Neuronal stem cell (in vitro differentiated cells): ENCODE measurements around the gene APOC1.

Experiments used
- DNase-seq: peaks from one replicate; pipeline ENCODE4 v3.0.0-alpha.2; 2013; ENCODE audit warnings: low spot score
- H2AFZ ChIP-seq: one replicate; pipeline ENCODE4 v1.6.1; 2013; ENCODE audit warnings: mild to moderate bottlenecking, low read length, inconsistent platforms
- H2AK5ac ChIP-seq: 2 replicates; pipeline ENCODE4 v1.6.1; 2013; ENCODE audit warnings: low read depth, mild to moderate bottlenecking, inconsistent platforms, low read length, moderate library complexity, mixed read lengths
- H2BK120ac ChIP-seq: 2 replicates; pipeline ENCODE4 v1.6.1; 2013; ENCODE audit warnings: low read depth, mild to moderate bottlenecking, inconsistent platforms, low read length, moderate library complexity, mixed read lengths
- H2BK12ac ChIP-seq: one replicate; pipeline ENCODE4 v1.6.1; 2013; ENCODE audit warnings: low read length, inconsistent platforms
- H2BK15ac ChIP-seq: 2 replicates; pipeline ENCODE4 v1.6.1; 2013; ENCODE audit warnings: mild to moderate bottlenecking, low read length, inconsistent platforms, mixed read lengths
- H2BK5ac ChIP-seq: one replicate; pipeline ENCODE4 v1.6.1; 2013; ENCODE audit warnings: inconsistent platforms, mild to moderate bottlenecking, low read length, moderate library complexity
- H3K14ac ChIP-seq: one replicate; pipeline ENCODE4 v1.6.1; 2013; ENCODE audit warnings: low read length, inconsistent platforms
- H3K18ac ChIP-seq: 2 replicates; pipeline ENCODE4 v1.6.1; 2013; ENCODE audit warnings: low read length, inconsistent platforms
- H3K23ac ChIP-seq: 2 replicates; pipeline ENCODE4 v1.6.1; 2013; ENCODE audit warnings: low read depth, mild to moderate bottlenecking, mixed read lengths, low read length, inconsistent platforms; ENCODE audit not compliant: poor library complexity
- H3K27ac ChIP-seq: replicated peaks from 3 replicates; pipeline ENCODE4 v1.5.1; 2013; ENCODE audit warnings: low read length, inconsistent platforms
- H3K27me3 ChIP-seq, 3 experiments: 2 replicates each; pipeline ENCODE4 v1.6.1; 2013; ENCODE audit warnings: low read length in 3 of 3, mild to moderate bottlenecking in 2 of 3, inconsistent platforms in 1 of 3, low read depth in 1 of 3, mixed read lengths in 1 of 3, moderate library complexity in 1 of 3; ENCODE audit not compliant: control insufficient read depth in 3 of 3, insufficient read depth in 3 of 3
- H3K36me3 ChIP-seq, 2 donors: replicated peaks in 1 of 2; 2 replicates each; pipeline ENCODE4 v1.6.1; 2013; ENCODE audit warnings: low read length in 2 of 2; ENCODE audit not compliant: control insufficient read depth in 2 of 2, insufficient read depth in 2 of 2
- H3K4ac ChIP-seq: 2 replicates; pipeline ENCODE4 v1.6.1; 2013; ENCODE audit warnings: inconsistent platforms, mild to moderate bottlenecking, low read length, moderate library complexity
- H3K4me1 ChIP-seq, 2 donors: 1 replicate in 1 of 2; 2 replicates in 1 of 2; pipeline ENCODE4 v1.6.1; 2013; ENCODE audit warnings: low read length in 2 of 2, low read depth in 1 of 2; ENCODE audit not compliant: control insufficient read depth in 2 of 2, insufficient read depth in 1 of 2
- H3K4me2 ChIP-seq: one replicate; pipeline ENCODE4 v1.6.1; 2013; ENCODE audit warnings: mild to moderate bottlenecking, low read length, inconsistent platforms; ENCODE audit not compliant: insufficient read depth, poor library complexity, severe bottlenecking
- H3K4me3 ChIP-seq, 2 donors: 2 replicates each; pipeline ENCODE4 v1.5.1; 2013; ENCODE audit warnings: low read length in 2 of 2, mild to moderate bottlenecking in 2 of 2, inconsistent platforms in 1 of 2, moderate library complexity in 1 of 2
- H3K79me1 ChIP-seq: one replicate; pipeline ENCODE4 v1.6.1; 2013; ENCODE audit warnings: low read depth, mild to moderate bottlenecking, inconsistent platforms, low read length, moderate library complexity
- H3K9ac ChIP-seq: one replicate; pipeline ENCODE4 v1.6.1; 2013; ENCODE audit warnings: mild to moderate bottlenecking, low read depth, low read length, inconsistent platforms; ENCODE audit not compliant: poor library complexity
- H3K9me3 ChIP-seq, 2 donors: replicated peaks in 1 of 2; 2 replicates each; pipeline versions ENCODE3 to v1.6.1; 2013; ENCODE audit warnings: low read length in 2 of 2, mild to moderate bottlenecking in 2 of 2, inconsistent platforms in 1 of 2, low read depth in 1 of 2, mixed read lengths in 1 of 2, moderate library complexity in 1 of 2; ENCODE audit not compliant: control insufficient read depth in 2 of 2, insufficient read depth in 1 of 2
- H4K8ac ChIP-seq: one replicate; pipeline ENCODE4 v1.6.1; 2013; ENCODE audit warnings: low read depth, mild to moderate bottlenecking, inconsistent platforms, low read length, moderate library complexity
- H4K91ac ChIP-seq: one replicate; pipeline ENCODE4 v1.6.1; 2013; ENCODE audit warnings: low read length, low read depth, mild to moderate bottlenecking, inconsistent platforms; ENCODE audit not compliant: poor library complexity
- WGBS, 2 donors: extraction: QIAGEN DNeasy Blood & Tissue Kit; methylation state at CpG; one replicate each; pipeline ENCODE4 v1.1.7; 2013; ENCODE audit warnings: missing lambda C conversion rate in 2 of 2, mixed read lengths in 1 of 2; ENCODE audit not compliant: insufficient read length in 2 of 2, insufficient replicate concordance in 1 of 2; ENCODE audit errors: extremely low coverage in 2 of 2; 5-methylcytosine and 5-hydroxymethylcytosine counted together

The APOC1 gene

GRCh38 chr19:44961821-44962220 is 47.4 kb downstream of the APOC1 start:
- H2BK15ac ChIP-seq, result no peak overlapping the region
- no peak overlapping the region for H3K9ac ChIP-seq
- peaks cover 11% of the 10 kb centered on the region for H3K79me1 ChIP-seq
- DNase-seq, result no peak
- peaks cover 16 to 53% of the 10 kb centered on the region in 2 donors for H3K36me3 ChIP-seq
- H4K8ac ChIP-seq, result no peak overlapping the region
- no peak overlapping the region for H3K4me3 ChIP-seq
- H2BK5ac ChIP-seq, result no peak overlapping the region
- H2BK12ac ChIP-seq, result no peak overlapping the region
- no peak overlapping the region for H3K14ac ChIP-seq
- no CpG with 5 or more reads among the region's 8 CpGs for WGBS, 2 donors
- no peak overlapping the region for H2AK5ac ChIP-seq
- no peak overlapping the region for H3K27ac ChIP-seq
- H3K27me3 ChIP-seq, result no peaks in the 10 kb centered on the region
- H3K4me1 ChIP-seq, result peaks cover 0 to 1% of the 10 kb centered on the region in 2 donors
- no peak overlapping the region for H3K23ac ChIP-seq
- H2AFZ ChIP-seq, result no peak overlapping the region
- H4K91ac ChIP-seq, result no peak overlapping the region
- H3K18ac ChIP-seq, result no peak overlapping the region
- H3K4ac ChIP-seq, result no peak overlapping the region
- H3K9me3 ChIP-seq, result no peaks in the 10 kb centered on the region
- no peak overlapping the region for H3K4me2 ChIP-seq
- no peak overlapping the region for H2BK120ac ChIP-seq

DNA sequence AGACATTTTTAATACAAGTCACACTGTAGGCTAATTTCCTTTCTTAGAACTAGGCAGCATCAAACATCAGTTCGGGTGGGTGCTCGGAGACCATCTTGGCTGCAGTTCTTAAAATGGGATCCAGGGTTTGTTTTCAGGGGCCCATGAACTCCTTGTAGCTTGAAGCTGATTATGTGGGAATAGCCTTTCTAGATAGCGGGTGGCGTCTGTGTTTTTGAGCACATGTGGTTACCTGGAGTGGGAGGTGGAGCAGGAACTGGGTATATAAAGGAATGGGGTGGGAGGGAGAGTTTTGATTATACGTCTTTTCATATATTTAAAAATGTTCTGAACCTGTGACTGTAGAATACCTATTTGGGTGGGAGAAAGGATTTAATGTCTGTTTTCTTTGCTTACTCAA is 53.7 kb downstream of the APOC1 start:
- Histone ChIP-seq H3K27me3 (no peaks in the 10 kb centered on the region), H3K79me1 (no peaks in the 10 kb centered on the region), H2BK15ac (no peak overlapping the region), H4K8ac (no peak overlapping the region), H3K9me3 (no peaks in the 10 kb centered on the region), H2AK5ac (no peak overlapping the region), H2BK120ac (no peak overlapping the region), H3K18ac (no peak overlapping the region), H3K9ac (no peak overlapping the region), H3K4me1 (no peaks in the 10 kb centered on the region), H3K4me2 (no peak overlapping the region), H4K91ac (no peak overlapping the region), H2BK5ac (no peak overlapping the region), H2AFZ (no peak overlapping the region), H3K4ac (no peak overlapping the region), H3K36me3 (peaks cover 11 to 51% of the 10 kb centered on the region in 2 donors), H3K23ac (no peak overlapping the region), H2BK12ac (no peak overlapping the region), H3K4me3 (no peak overlapping the region), H3K27ac (no peak overlapping the region), H3K14ac (no peak overlapping the region)
- no peak for DNase-seq
- 100% methylated on average over 1 of the region's 5 CpGs; no CpG with 5 or more reads in 1 of the 2 donors for WGBS, 2 donors

- H3K4ac ChIP-seq, result no peak overlapping the region
- no peaks in the 10 kb centered on the region for H3K4me1 ChIP-seq
- no peaks in the 10 kb centered on the region for H3K27me3 ChIP-seq
- no peak overlapping the region for H2AFZ ChIP-seq
- no peak overlapping the region for H4K8ac ChIP-seq
- no peaks in the 10 kb centered on the region for H3K79me1 ChIP-seq
- no peak overlapping the region for H4K91ac ChIP-seq
- H3K23ac ChIP-seq, result no peak overlapping the region
- no peak overlapping the region for H3K14ac ChIP-seq
- no peak overlapping the region for H3K4me2 ChIP-seq
- H3K9me3 ChIP-seq, result no peaks in the 10 kb centered on the region
- no peak overlapping the region for H3K27ac ChIP-seq
- no peak for DNase-seq
- H3K36me3 ChIP-seq, result peaks cover 13 to 56% of the 10 kb centered on the region in 2 donors
- no peak overlapping the region for H2BK15ac ChIP-seq
- H2BK12ac ChIP-seq, result no peak overlapping the region
- no peak overlapping the region for H3K18ac ChIP-seq
- H3K9ac ChIP-seq, result no peak overlapping the region
- H2BK5ac ChIP-seq, result no peak overlapping the region
- no peak overlapping the region for H2BK120ac ChIP-seq
- H2AK5ac ChIP-seq, result no peak overlapping the region
- no peak overlapping the region for H3K4me3 ChIP-seq
- WGBS, 2 donors, result no CpG with 5 or more reads among the region's 4 CpGs
These were observed 54.3 kb downstream of the APOC1 start for GRCh38 chr19:44968670-44969069.
